Stimulated activated CD8-positive, alpha-beta memory T cell treated with anti-CD3 and anti-CD28 coated beads, Interleukin-15, amount 100 ng/mL, for 48 hours (primary cell): Measurements from ENCODE around the gene TDRD12.
"Not testable (repeated sequence)": the region's sequence is repeated elsewhere in the genome, so short reads cannot be mapped to it uniquely, and the experiment has no call there.

Source experiments
- DNase-seq, 2 donors: peaks; one replicate each; pipeline ENCODE4 v3.0.0-alpha.2; 2020; ENCODE audit warnings: low read depth in 2 of 2

TDRD12 gene

GRCh38 chr19:32693151-32694108, 26.1 kb upstream of the TDRD12 start:
- not testable (repeated sequence) for DNase-seq

GRCh38 chr19:32694316-32694715, 25.3 kb upstream of the TDRD12 start:
- not testable (repeated sequence) for DNase-seq

- not testable (repeated sequence) for DNase-seq
Measured at GRCh38 chr19:32694851-32695250, 24.7 kb upstream of the TDRD12 start.

GRCh38 chr19:32695506-32695905, 24.1 kb upstream of the TDRD12 start:
- not testable (repeated sequence) for DNase-seq

GRCh38 chr19:32696771-32697170, 22.8 kb upstream of the TDRD12 start:
- DNase-seq, result not testable (repeated sequence)

- DNase-seq, result not testable (repeated sequence)
Measured at GRCh38 chr19:32700129-32700528, 19.4 kb upstream of the TDRD12 start.

- no peak for DNase-seq
Measured at GRCh38 chr19:32702010-32702409, 17.6 kb upstream of the TDRD12 start.

- DNase-seq, result not testable (repeated sequence)
Measured at GRCh38 chr19:32704006-32704405, 15.6 kb upstream of the TDRD12 start.

GRCh38 chr19:32708457-32708856, 11.1 kb upstream of the TDRD12 start:
- DNase-seq, result no peak

GRCh38 chr19:32709032-32709431, 10.5 kb upstream of the TDRD12 start:
- no peak for DNase-seq

GRCh38 chr19:32711747-32712146, 7.8 kb upstream of the TDRD12 start:
- DNase-seq, result no peak

GRCh38 chr19:32716203-32716602, 3.4 kb upstream of the TDRD12 start:
- not testable (repeated sequence) for DNase-seq

GRCh38 chr19:32717496-32717895, 2.1 kb upstream of the TDRD12 start:
- DNase-seq, result no peak

GRCh38 chr19:32718286-32718685, 1.3 kb upstream of the TDRD12 start:
- DNase-seq, result no peak

GRCh38 chr19:32720216-32720935, 809 bp downstream of the TDRD12 start:
- no peak for DNase-seq

GRCh38 chr19:32720936-32721250, 1.3 kb downstream of the TDRD12 start:
- no peak for DNase-seq

GRCh38 chr19:32735936-32736335, 16.4 kb downstream of the TDRD12 start:
- no peak for DNase-seq

- no peak for DNase-seq
Measured at GRCh38 chr19:32743021-32743420, 23.5 kb downstream of the TDRD12 start.

GRCh38 chr19:32743447-32743846, 23.9 kb downstream of the TDRD12 start:
- DNase-seq, result no peak

- DNase-seq, result no peak
Measured at GRCh38 chr19:32744555-32745325, 25.2 kb downstream of the TDRD12 start.

- DNase-seq, result not testable (repeated sequence)
Measured at GRCh38 chr19:32745594-32746251, 26.2 kb downstream of the TDRD12 start.
